DOHH2 (cell line): Measurements from ENCODE around the gene FRS3.

ENCODE experiments used
- CTCF ChIP-seq: fragments of 200-600 bp; sonication (generic); IDR thresholded peaks from one replicate; pipeline ENCODE4 v1.5.1; 2014; ENCODE audit warnings: antibody characterized with exemption, mild to moderate bottlenecking, low read depth, low read length; ENCODE audit not compliant: poor library complexity, severe bottlenecking
- EZH2phosphoT487 ChIP-seq: fragments of 200-600 bp; sonication (generic); IDR thresholded peaks from 2 replicates; pipeline ENCODE4 v1.6.1; 2017; ENCODE audit warnings: borderline replicate concordance, mild to moderate bottlenecking, antibody characterized with exemption, low read length, moderate library complexity, mixed read lengths

GRCh38 chr6:41747256-41748101, 32.2 kb downstream of the FRS3 start, which contains the start of gene PGC:
- TF ChIP-seq CTCF, result no peak
- no peak for TF ChIP-seq EZH2phosphoT487
